HG03520 (cell line): Measurements from ENCODE around the gene ALG9.
"Not testable (repeated sequence)": the region's sequence is repeated elsewhere in the genome, so short reads cannot be mapped to it uniquely, and the experiment has no call there.

Experiments
- ATAC-seq: cut with Tn5 transposase; IDR thresholded peaks from one replicate; pipeline ENCODE4 v1.9.1; 2021; ENCODE audit warnings: mild to moderate bottlenecking, moderate library complexity; ENCODE audit not compliant: unreplicated experiment

The ALG9 gene

DNA sequence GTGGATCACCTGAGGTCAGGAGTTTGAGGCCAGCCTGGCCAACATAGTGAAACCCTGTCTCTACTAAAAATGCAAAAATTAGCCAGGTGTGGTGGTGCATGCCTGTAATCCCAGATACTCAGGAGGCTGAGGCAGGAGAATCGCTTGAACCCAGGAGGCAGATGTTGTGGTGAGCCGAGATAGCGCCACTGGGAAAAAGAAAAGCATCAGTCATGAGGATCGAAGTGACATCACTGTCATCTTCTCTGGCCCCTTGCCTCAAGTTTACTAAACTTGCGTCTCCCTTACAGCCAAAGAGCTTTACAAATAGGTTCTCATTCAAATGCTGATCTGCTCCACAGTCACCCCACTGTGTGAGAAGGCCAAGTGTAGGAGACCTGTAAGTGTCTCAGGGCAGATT lies 100.2 kb downstream of the ALG9 start:
- ATAC-seq = not testable (repeated sequence)

DNA sequence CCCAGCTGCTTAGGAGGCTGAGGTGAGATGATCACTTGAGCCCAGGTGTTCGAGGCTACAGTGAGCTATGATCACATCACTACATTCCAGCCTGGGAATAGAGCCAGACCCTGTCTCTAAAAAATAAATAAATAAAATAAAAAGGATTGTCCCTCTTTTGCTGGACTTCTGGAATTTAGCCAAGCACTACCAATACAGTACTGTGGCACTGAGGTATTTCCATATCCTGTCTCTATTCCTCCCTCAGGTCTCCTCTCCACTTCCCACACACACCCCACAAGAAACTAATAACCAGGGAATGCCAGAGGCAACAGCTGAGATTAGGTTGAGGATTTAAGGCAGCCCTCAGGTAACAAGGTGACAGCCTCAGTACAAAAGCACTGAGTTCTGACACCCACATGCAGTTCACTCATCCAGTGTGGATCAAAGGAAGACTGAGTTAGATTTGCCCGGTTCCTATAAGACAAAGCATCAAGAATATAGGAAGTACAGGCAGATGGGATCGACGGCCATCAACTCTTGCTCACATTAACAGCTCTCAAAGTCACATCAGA lies 100.7 kb downstream of the ALG9 start:
- no peak for ATAC-seq

- no peak for ATAC-seq
Observed at GRCh38 chr11:111766834-111767142, 104.6 kb downstream of the ALG9 start.

DNA sequence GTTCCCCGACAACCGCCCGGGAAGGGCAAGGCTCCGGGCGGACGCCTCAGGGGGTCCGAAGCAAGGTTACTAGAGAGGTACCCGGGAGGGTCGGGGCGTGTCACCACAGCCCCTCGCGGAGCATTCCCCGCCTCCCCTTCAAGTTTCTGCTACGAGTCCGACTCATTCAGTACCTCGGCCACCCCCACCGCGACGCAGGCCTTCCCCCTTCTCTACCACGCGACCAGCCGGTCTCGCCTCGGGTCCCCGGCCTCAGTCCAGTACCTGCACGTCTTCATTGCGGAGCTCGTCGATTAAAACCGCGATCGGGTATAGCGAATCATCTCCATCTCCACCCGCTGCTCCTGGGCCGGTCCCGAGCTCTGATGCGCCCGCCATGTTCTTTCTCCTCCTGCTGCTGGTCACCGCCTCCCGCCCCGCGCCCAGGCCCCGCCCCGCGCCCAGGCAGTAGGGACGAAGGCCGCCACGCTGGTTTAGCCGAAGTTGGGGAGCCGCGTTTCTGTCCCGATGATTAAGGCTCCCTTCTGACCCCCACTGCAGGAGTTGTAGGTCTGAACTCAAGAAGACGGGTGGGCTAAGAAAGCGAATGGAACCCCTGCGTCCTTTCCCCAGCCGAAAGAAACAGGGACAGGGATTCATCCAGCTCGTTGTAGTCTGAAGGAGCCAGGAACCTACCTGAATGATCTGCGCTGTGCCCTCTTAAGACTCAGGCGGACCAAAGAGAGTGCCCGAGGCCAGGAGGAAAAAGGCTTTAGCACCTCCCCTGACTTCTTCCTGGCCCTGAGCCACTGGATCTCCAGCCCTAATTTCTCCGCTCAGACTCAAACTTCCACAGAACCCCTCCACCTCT lies 105.2 kb downstream of the ALG9 start, which contains the start of gene PPP2R1B:
Gene PPP2R1B, minus strand, starts transcription at position 406 of the 850 bp plus-strand sequence. Its CDS starts 28 bp downstream, at position 378.
- ATAC-seq = peak; percentile 87

GRCh38 chr11:111765320-111765983 lies 105.9 kb downstream of the ALG9 start:
- peak; percentile 32 for ATAC-seq

DNA sequence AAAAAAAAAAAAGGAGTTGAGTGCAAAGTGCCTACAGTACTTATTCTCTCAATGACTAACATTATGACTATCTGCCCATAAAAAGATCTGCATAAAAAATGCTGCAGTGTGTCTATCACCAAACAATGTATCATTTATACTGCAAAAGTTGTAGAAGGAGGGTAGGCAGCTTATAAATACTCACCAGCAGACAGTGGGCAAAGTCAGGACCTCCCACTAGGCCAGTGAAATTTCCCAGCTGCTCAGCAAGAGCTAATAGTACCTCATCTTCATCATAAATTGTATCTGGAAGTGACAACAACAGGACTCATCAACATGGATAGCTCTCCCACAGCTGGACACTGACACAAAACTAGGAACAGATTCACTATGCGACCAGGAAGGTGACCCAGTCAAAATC lies 106.8 kb downstream of the ALG9 start:
- ATAC-seq = no peak

- no peak for ATAC-seq
Observed at GRCh38 chr11:111762981-111763643, 108.3 kb downstream of the ALG9 start.

GRCh38 chr11:111762526-111762925 lies 108.9 kb downstream of the ALG9 start:
- no peak for ATAC-seq

DNA sequence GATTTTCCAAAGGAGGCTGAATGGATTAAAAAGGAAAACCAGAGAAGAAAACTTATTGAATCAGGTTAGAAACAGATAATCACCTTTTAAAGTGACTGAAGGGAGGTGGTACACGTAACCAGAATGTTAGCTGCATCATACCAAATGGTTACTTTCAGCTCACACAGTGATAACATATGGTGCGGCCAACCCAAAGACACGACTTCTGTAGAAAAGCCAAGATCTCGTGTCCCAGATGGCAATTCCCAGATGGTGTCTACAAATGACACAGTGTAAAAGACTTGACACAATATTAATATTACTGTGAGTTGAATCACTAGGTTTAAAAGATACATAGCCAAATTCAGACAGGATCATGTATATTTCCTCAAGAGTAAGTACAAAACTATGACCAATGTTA lies 110.3 kb downstream of the ALG9 start:
- ATAC-seq = no peak

DNA sequence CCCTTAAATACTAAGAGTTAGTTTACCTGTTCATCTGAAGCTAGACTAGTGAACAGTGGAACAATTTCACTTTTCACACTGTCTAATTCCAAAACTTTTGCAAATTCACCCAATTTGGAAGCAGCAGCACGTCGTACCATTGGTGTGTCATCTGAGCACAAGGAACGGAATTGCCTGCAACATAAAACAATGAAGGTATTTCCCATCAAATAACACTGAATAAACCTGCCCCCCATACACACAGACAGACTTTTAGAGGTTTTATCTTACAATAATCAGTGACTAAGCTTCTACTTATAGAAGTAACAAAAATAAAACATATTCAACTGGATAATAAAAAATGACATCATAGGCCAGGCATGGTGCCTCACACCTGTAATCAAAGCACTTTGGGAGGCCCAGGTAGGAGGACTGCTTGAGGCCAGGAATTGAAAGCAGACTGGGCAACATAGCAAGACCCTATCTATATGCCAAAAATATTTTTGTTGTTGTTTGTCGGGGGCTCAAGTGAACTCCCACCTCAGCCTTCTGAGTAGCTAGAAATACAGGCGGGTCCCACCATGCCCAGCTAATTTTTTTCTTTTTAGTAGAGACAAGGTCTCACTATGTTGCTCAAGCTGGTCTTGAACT lies 111.5 kb downstream of the ALG9 start:
- ATAC-seq = no peak

GRCh38 chr11:111759376-111759775 lies 112.0 kb downstream of the ALG9 start:
- no peak for ATAC-seq

DNA sequence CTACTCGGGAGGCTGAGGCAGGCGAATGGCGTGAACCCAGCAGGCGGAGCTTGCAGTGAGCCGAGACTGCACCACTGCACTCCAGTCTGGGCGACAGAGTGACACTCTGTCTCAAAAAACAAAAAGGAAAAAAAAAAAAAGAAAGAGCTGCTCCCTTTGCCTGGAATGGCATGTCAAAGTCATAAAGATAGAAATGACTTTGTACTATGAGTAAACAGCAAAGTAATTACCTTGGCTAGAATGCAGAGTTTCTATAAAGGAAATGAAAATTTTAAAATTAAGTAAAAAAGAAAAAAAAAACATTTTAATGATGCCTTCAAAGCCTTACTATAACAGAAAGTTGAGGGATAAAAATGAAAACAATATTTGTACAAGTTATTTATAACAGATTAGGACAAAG lies 115.3 kb downstream of the ALG9 start:
- ATAC-seq = no peak

DNA sequence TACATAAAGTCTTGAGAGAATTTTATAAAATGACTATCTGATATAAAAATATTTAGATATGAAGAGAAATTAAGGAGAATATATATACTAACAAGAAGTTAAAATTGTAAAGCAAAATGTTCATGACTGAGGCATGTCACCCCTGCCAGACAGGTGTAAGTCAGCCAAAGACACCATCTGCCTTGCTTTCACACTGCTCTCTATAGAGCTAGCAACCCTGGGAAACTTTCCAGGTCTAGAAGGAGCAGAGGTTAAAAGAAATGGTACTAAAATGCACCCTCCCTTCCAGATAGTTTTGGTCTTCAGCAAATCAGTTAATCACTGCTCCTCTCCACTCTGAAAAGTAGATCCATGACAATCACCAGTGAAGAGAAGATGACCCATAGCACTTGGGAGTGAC lies 121.7 kb downstream of the ALG9 start:
- no peak for ATAC-seq

DNA sequence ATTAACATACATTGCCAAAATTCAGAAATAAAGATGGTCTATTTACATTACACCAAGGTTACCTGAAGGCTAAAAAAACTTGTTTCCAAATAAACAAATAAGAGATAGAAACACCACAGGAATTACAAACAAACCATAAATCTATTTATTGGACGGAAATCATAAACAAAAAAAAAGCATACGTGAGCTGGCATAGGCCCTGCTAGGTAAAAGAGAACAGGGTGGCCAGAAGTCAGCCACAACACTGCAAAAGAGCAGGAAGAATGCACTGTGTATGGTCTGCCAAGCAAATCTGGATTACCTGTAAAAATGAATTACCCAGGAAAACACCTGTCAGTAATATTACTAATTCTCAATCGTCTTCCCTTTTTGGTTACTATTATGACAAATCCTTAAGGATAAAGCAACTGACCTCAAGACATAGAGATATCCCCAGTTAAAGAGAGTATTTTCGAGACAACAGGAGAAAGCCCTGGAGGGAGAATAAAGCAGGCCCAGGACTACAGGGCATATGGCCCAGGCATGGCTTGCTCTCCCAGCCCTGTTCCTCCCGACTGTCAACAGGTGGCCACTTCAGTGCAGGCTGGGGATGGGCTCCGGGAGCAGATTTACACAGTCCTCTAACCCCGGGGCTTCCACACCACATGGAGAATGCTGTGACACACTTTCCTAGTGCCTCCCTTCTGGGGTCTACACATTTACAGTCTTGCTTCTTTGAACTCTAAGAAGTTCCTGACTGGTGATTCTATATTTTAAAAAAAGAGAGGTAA lies 123.2 kb downstream of the ALG9 start:
- ATAC-seq = no peak

DNA sequence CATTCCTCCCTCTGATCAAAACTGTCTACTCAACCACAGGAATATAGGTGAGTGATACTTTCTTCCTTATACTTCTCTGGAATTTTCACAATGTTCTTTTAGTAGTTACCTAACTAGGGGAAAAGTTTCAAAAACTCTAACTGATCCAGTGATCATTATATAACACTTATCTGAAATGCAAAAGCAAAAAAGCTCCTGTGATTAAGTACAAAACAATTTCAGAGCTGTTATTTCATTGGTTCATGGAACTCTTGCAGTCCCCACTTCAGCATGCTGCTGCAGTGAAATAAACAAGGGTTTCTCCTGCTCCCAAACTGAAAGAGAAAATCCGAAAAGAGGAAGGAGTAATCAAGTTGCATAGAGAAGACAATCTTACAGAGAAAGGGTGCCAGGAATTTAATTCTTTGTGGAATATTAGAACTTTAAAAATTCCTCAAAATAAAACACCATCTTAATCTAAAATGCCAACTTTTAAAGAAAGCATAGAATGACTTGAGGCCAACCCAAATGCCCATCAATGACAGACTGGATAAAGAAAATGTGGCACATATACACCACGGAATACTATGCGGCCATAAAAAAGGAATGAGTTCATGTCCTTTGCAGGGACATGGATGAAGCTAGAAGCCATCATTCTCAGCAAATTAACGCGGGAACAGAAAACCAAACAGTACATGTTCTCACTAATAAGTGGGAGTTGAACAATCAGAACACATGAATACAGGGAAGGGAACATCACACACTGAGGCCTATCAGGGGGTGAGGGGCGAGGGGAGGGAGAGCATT lies 125.5 kb downstream of the ALG9 start:
- no peak for ATAC-seq

GRCh38 chr11:111743700-111744099 lies 127.7 kb downstream of the ALG9 start:
- ATAC-seq = no peak

GRCh38 chr11:111741751-111742150 lies 129.6 kb downstream of the ALG9 start:
- ATAC-seq = no peak

- ATAC-seq = no peak
Observed at GRCh38 chr11:111739299-111739698, 132.1 kb downstream of the ALG9 start.

- ATAC-seq = no peak
Observed at GRCh38 chr11:111737444-111738210, 133.8 kb downstream of the ALG9 start.
